CD8-positive, alpha-beta memory T cell (primary cell): ENCODE measurements around the gene CUX1. TPM values are rescaled to one million over a fixed set of nuclear protein-coding genes. Genes with fewer than 3 reads are reported as not detected.
"Not testable (repeated sequence)": the region's sequence is repeated elsewhere in the genome, so short reads cannot be mapped to it uniquely, and the experiment has no call there.

Source experiments
- CTCF ChIA-PET: fragments of 350-600 bp; sonication (Branson Sonifier 250); formaldehyde crosslinking; loops from one replicate; lab custom pipeline; 2021; ENCODE audit warnings: antibody characterized with exemption; lab: Charles Lee
- POLR2A ChIA-PET: fragments of 350-600 bp; sonication (Branson Sonifier 250); formaldehyde crosslinking; loops from one replicate; lab custom pipeline; 2021; ENCODE audit warnings: antibody characterized with exemption; lab: Charles Lee
- DNase-seq, 5 donors: peaks; one replicate each; pipeline versions ENCODE4 v3.0.0 to v3.0.0-alpha.2; 2020 to 2022; ENCODE audit warnings: mixed read lengths in 1 of 5
- H3K27ac ChIP-seq: one replicate; pipeline ENCODE4 v1.7.0; 2013; ENCODE audit warnings: low read depth, mild to moderate bottlenecking, low read length, moderate library complexity
- H3K27me3 ChIP-seq: 2 replicates; pipeline ENCODE4 v1.7.0; 2013; ENCODE audit warnings: low read length, mild to moderate bottlenecking; ENCODE audit not compliant: insufficient read depth, poor library complexity, severe bottlenecking
- H3K36me3 ChIP-seq: 2 replicates; pipeline ENCODE4 v1.7.0; 2013; ENCODE audit warnings: mild to moderate bottlenecking, low read length, moderate library complexity; ENCODE audit not compliant: insufficient read depth
- H3K4me1 ChIP-seq: 2 replicates; pipeline ENCODE4 v1.7.0; 2013; ENCODE audit warnings: mild to moderate bottlenecking, low read length, moderate library complexity; ENCODE audit not compliant: insufficient read depth
- H3K4me3 ChIP-seq: 2 replicates; pipeline ENCODE4 v1.7.0; 2013; ENCODE audit warnings: mild to moderate bottlenecking, low read length
- H3K9me3 ChIP-seq: 2 replicates; pipeline ENCODE4 v1.7.0; 2013; ENCODE audit warnings: mild to moderate bottlenecking, low read length
- H3K27ac Mint-ChIP-seq, 8 donors: one replicate each; pipeline ENCODE4 v1.8.0; 2020 to 2021; ENCODE audit warnings: mixed read lengths in 8 of 8, mild to moderate bottlenecking in 6 of 8, inconsistent platforms in 3 of 8, moderate library complexity in 3 of 8
- H3K27me3 Mint-ChIP-seq, 2 donors: one replicate each; pipeline ENCODE4 v1.8.0; 2020 to 2021; ENCODE audit warnings: mixed read lengths in 2 of 2, mild to moderate bottlenecking in 1 of 2, moderate library complexity in 1 of 2
- H3K36me3 Mint-ChIP-seq, 3 donors: one replicate each; pipeline ENCODE4 v1.8.0; 2020 to 2021; ENCODE audit warnings: mixed read lengths in 3 of 3, inconsistent platforms in 1 of 3, mild to moderate bottlenecking in 1 of 3
- H3K4me1 Mint-ChIP-seq, 3 donors: one replicate each; pipeline ENCODE4 v1.8.0; 2020 to 2021; ENCODE audit warnings: mixed read lengths in 3 of 3, inconsistent platforms in 1 of 3, mild to moderate bottlenecking in 1 of 3
- H3K4me3 Mint-ChIP-seq, 7 donors: one replicate each; pipeline ENCODE4 v1.8.0; 2020 to 2021; ENCODE audit warnings: mixed read lengths in 7 of 7, mild to moderate bottlenecking in 6 of 7, moderate library complexity in 4 of 7, inconsistent platforms in 2 of 7
- H3K9me3 Mint-ChIP-seq, 5 donors: one replicate each; pipeline ENCODE4 v1.8.0; 2020 to 2022; ENCODE audit warnings: mixed read lengths in 5 of 5, mild to moderate bottlenecking in 3 of 5, moderate library complexity in 2 of 5, inconsistent platforms in 1 of 5
- polyA plus RNA-seq: library from polyadenylated mRNA; unstranded; fragments of 300-500 nt; fragmentation: Illumina TruSeq; gene quantifications from one replicate; pipeline ENCODE4 v1.2.3, GENCODE V29; 2021
- total RNA-seq, 2 experiments: library from RNA; stranded (reverse); gene quantifications; one replicate each; pipeline ENCODE4 v1.2.3, GENCODE V29; 2021

CUX1 gene
- total and polyA plus RNA-seq, 3 experiments from 2014 or later, result 23.2 to 26.4 (median 23.6) TPM

- H3K9me3 ChIP-seq, result no peaks in the 10 kb centered on the region
- ChIA-PET POLR2A (no interaction called here), CTCF (interaction anchor here (1.5 kb wide), 1 partner anchor 11 kb away, joined by 4 read pairs; no protein-coding TSS in a partner anchor)
- H3K36me3 ChIP-seq, result no peaks in the 10 kb centered on the region
- H3K27me3 Mint-ChIP-seq, result no peaks in the 10 kb centered on the region
- no peak overlapping the region for H3K4me3 Mint-ChIP-seq
- DNase-seq, result no peak
- H3K4me1 Mint-ChIP-seq, result peaks cover 0 to 17% (median 7%) of the 10 kb centered on the region in 3 donors
- H3K4me3 ChIP-seq, result no peak overlapping the region
- peaks cover 4 to 9% (median 6%) of the 10 kb centered on the region in 3 donors for H3K36me3 Mint-ChIP-seq
- H3K9me3 Mint-ChIP-seq, result peaks cover 0 to 4% (median 0%) of the 10 kb centered on the region in 5 donors
- peak overlapping the region in 1 of 8 donors; percentile 21 for H3K27ac Mint-ChIP-seq
- no peak overlapping the region for H3K27ac ChIP-seq
- no peaks in the 10 kb centered on the region for H3K27me3 ChIP-seq
- no peaks in the 10 kb centered on the region for H3K4me1 ChIP-seq
Measured at GRCh38 chr7:102046373-102047117, 229.1 kb downstream of the CUX1 start.

- peaks cover 0 to 17% (median 7%) of the 10 kb centered on the region in 3 donors for H3K4me1 Mint-ChIP-seq
- POLR2A ChIA-PET, result no interaction called here
Measured at GRCh38 chr7:102047167-102047566, 229.7 kb downstream of the CUX1 start.

GRCh38 chr7:102049765-102050164 lies 232.3 kb downstream of the CUX1 start:
- POLR2A ChIA-PET, result no interaction called here
- H3K27ac Mint-ChIP-seq, result no peak overlapping the region
- CTCF ChIA-PET, result no interaction called here

More at GRCh38 chr7:102047167-102047566, 229.7 kb downstream of the CUX1 start:
- CTCF ChIA-PET, result interaction anchor here (1.5 kb wide), 1 partner anchor 11 kb away, joined by 4 read pairs; no protein-coding TSS in a partner anchor
- Mint-ChIP-seq H3K36me3 (peaks cover 6 to 9% (median 7%) of the 10 kb centered on the region in 3 donors), H3K27ac (no peak overlapping the region), H3K27me3 (no peaks in the 10 kb centered on the region), H3K4me3 (no peak overlapping the region), H3K9me3 (peaks cover 0 to 4% (median under 1%) of the 10 kb centered on the region in 5 donors)
- Histone ChIP-seq H3K27ac (no peak overlapping the region), H3K4me1 (no peaks in the 10 kb centered on the region), H3K4me3 (no peak overlapping the region), H3K9me3 (no peaks in the 10 kb centered on the region), H3K27me3 (no peaks in the 10 kb centered on the region), H3K36me3 (no peaks in the 10 kb centered on the region)
- no peak for DNase-seq

GRCh38 chr7:102050864-102051460 lies 233.5 kb downstream of the CUX1 start:
- Mint-ChIP-seq H3K4me1 (peaks cover 9 to 14% (median 10%) of the 10 kb centered on the region in 3 donors), H3K9me3 (peaks cover 3 to 15% (median 13%) of the 10 kb centered on the region in 5 donors), H3K27ac (peak overlapping the region in 3 of 8 donors; percentile 22 to 36 (median 29)), H3K36me3 (peaks cover 11 to 37% (median 19%) of the 10 kb centered on the region in 3 donors), H3K27me3 (peaks cover 0 to 1% of the 10 kb centered on the region in 2 donors), H3K4me3 (no peak overlapping the region)
- Histone ChIP-seq H3K27ac (no peak overlapping the region), H3K36me3 (no peaks in the 10 kb centered on the region), H3K27me3 (no peaks in the 10 kb centered on the region), H3K4me3 (no peak overlapping the region), H3K9me3 (no peaks in the 10 kb centered on the region), H3K4me1 (no peaks in the 10 kb centered on the region)
- CTCF ChIA-PET, result no interaction called here
- no peak for DNase-seq
- POLR2A ChIA-PET, result no interaction called here

More at GRCh38 chr7:102049765-102050164, 232.3 kb downstream of the CUX1 start:
- H3K4me1 Mint-ChIP-seq, result peaks cover 3 to 7% (median 6%) of the 10 kb centered on the region in 3 donors
- H3K9me3 Mint-ChIP-seq, result peaks cover 3 to 13% (median 11%) of the 10 kb centered on the region in 5 donors
- DNase-seq, result no peak
- H3K4me3 Mint-ChIP-seq, result no peak overlapping the region
- peaks cover 9 to 25% (median 18%) of the 10 kb centered on the region in 3 donors for H3K36me3 Mint-ChIP-seq
- Histone ChIP-seq H3K27me3 (no peaks in the 10 kb centered on the region), H3K36me3 (no peaks in the 10 kb centered on the region), H3K4me1 (no peaks in the 10 kb centered on the region), H3K9me3 (no peaks in the 10 kb centered on the region), H3K4me3 (no peak overlapping the region), H3K27ac (no peak overlapping the region)
- H3K27me3 Mint-ChIP-seq, result peaks cover 0 to 1% of the 10 kb centered on the region in 2 donors

- POLR2A ChIA-PET, CTCF ChIA-PET, H3K9me3 ChIP-seq, H3K27ac ChIP-seq, H3K36me3 ChIP-seq, DNase-seq, H3K4me3 Mint-ChIP-seq, H3K27me3 Mint-ChIP-seq, H3K4me1 ChIP-seq, H3K27ac Mint-ChIP-seq, H3K27me3 ChIP-seq, H3K4me3 ChIP-seq: not testable (repeated sequence)
- Mint-ChIP-seq H3K4me1 (peaks cover 9 to 15% (median 10%) of the 10 kb centered on the region in 3 donors), H3K9me3 (peaks cover 3 to 15% (median 13%) of the 10 kb centered on the region in 5 donors), H3K36me3 (peaks cover 11 to 40% (median 19%) of the 10 kb centered on the region in 3 donors)
Measured at GRCh38 chr7:102051736-102052135, 234.3 kb downstream of the CUX1 start.

- no peaks in the 10 kb centered on the region for H3K4me1 ChIP-seq
- no peaks in the 10 kb centered on the region for H3K9me3 ChIP-seq
- no peak overlapping the region for H3K4me3 ChIP-seq
- H3K36me3 ChIP-seq, result no peaks in the 10 kb centered on the region
- H3K27me3 ChIP-seq, result no peaks in the 10 kb centered on the region
- DNase-seq, result no peak
- H3K9me3 Mint-ChIP-seq, result peaks cover 3 to 15% (median 13%) of the 10 kb centered on the region in 5 donors
- H3K27ac ChIP-seq, result no peak overlapping the region
- H3K4me3 Mint-ChIP-seq, result no peak overlapping the region
- H3K36me3 Mint-ChIP-seq, result peaks cover 13 to 38% (median 14%) of the 10 kb centered on the region in 3 donors
- POLR2A ChIA-PET, result no interaction called here
- no peak overlapping the region for H3K27ac Mint-ChIP-seq
- H3K27me3 Mint-ChIP-seq, result peaks cover 0 to 1% of the 10 kb centered on the region in 2 donors
- CTCF ChIA-PET, result no interaction called here
- H3K4me1 Mint-ChIP-seq, result peaks cover 9 to 15% (median 10%) of the 10 kb centered on the region in 3 donors
Measured at GRCh38 chr7:102054158-102054557, 236.7 kb downstream of the CUX1 start.

GRCh38 chr7:102055181-102055976 lies 238.0 kb downstream of the CUX1 start:
- no peaks in the 10 kb centered on the region for H3K27me3 ChIP-seq
- POLR2A ChIA-PET, result no interaction called here
- no peaks in the 10 kb centered on the region for H3K4me1 ChIP-seq
- CTCF ChIA-PET, result no interaction called here
- no peak overlapping the region for H3K27ac ChIP-seq
- H3K36me3 Mint-ChIP-seq, result peaks cover 9 to 36% (median 15%) of the 10 kb centered on the region in 3 donors
- DNase-seq, result no peak
- H3K27ac Mint-ChIP-seq, result peak overlapping the region in 1 of 8 donors; percentile 28
- no peaks in the 10 kb centered on the region for H3K9me3 ChIP-seq
- H3K9me3 Mint-ChIP-seq, result peaks cover 3 to 15% (median 13%) of the 10 kb centered on the region in 5 donors
- H3K27me3 Mint-ChIP-seq, result peaks cover 0 to 1% of the 10 kb centered on the region in 2 donors
- no peak overlapping the region for H3K4me3 ChIP-seq
- peaks cover 9 to 15% (median 13%) of the 10 kb centered on the region in 3 donors for H3K4me1 Mint-ChIP-seq
- no peak overlapping the region for H3K4me3 Mint-ChIP-seq
- H3K36me3 ChIP-seq, result no peaks in the 10 kb centered on the region
